Measurements from ENCODE around the gene CHMP1A. TPM values are rescaled to one million over a fixed set of nuclear protein-coding genes. Genes with fewer than 3 reads are reported as not detected.
"Not testable (repeated sequence)": the region's sequence is repeated elsewhere in the genome, so short reads cannot be mapped to it uniquely, and the experiment has no call there.

The CHMP1A gene
- total RNA-seq, 2 donors from 2014 or later = 37.6 to 65.9 TPM

- ATAC-seq = no peak
- 87% methylated on average over 12 of the region's 12 CpGs; no CpG with 5 or more reads in 1 of the 2 donors for WGBS, 2 donors
- TF ChIP-seq POLR2A (IDR thresholded peaks at IDR 0.05) (no peak), CTCF (IDR thresholded peaks at IDR 0.05) (no peak)
- H3K4me1 ChIP-seq = peaks cover 15% of the 10 kb centered on the region
- H3K4me3 ChIP-seq = no peak overlapping the region
- H3K36me3 ChIP-seq (replicated peaks in 1 of 2; ENCODE audit: insufficient read depth in 1 of 2, low read depth in 2 of 2) = no peaks in the 10 kb centered on the region
- no peaks in the 10 kb centered on the region for H3K9me3 ChIP-seq
- no peak overlapping the region for H3K27ac ChIP-seq
- intact Hi-C loops (cut with DNase I) = no loop called here
- H3K27me3 ChIP-seq = no peaks in the 10 kb centered on the region
- DNase-seq = no peak
Measured at GRCh38 chr16:89636663-89637062, 20.8 kb downstream of the CHMP1A start.

GRCh38 chr16:89634463-89635385 lies 22.8 kb downstream of the CHMP1A start:
- intact Hi-C loops (cut with DNase I); H3K4me1 ChIP-seq; H3K4me3 ChIP-seq; H3K9me3 ChIP-seq; H3K36me3 ChIP-seq (replicated peaks in 1 of 2; ENCODE audit: insufficient read depth in 1 of 2, low read depth in 2 of 2); H3K27ac ChIP-seq; DNase-seq; ATAC-seq; H3K27me3 ChIP-seq: not testable (repeated sequence)
- 60 to 79% methylated on average over 2 of the region's 2 CpGs for WGBS, 2 donors

- no peaks in the 10 kb centered on the region for H3K9me3 ChIP-seq
- no peak for TF ChIP-seq POLR2A (IDR thresholded peaks at IDR 0.05)
- TF ChIP-seq CTCF (IDR thresholded peaks at IDR 0.05) = no peak
- intact Hi-C loops (cut with DNase I) = no loop called here
- 77 to 92% methylated on average over 4 to 19 of the region's 19 CpGs for WGBS, 2 donors
- ATAC-seq = no peak
- no peaks in the 10 kb centered on the region for H3K4me1 ChIP-seq
- no peaks in the 10 kb centered on the region for H3K27me3 ChIP-seq
- no peak overlapping the region for H3K27ac ChIP-seq
- H3K4me3 ChIP-seq = no peak overlapping the region
- no peaks in the 10 kb centered on the region for H3K36me3 ChIP-seq (replicated peaks in 1 of 2; ENCODE audit: insufficient read depth in 1 of 2, low read depth in 2 of 2)
- no peak for DNase-seq
Measured at GRCh38 chr16:89633064-89633631, 24.4 kb downstream of the CHMP1A start.

- intact Hi-C loops (cut with DNase I) = no loop called here
- Histone ChIP-seq H3K4me3 (no peak overlapping the region), H3K27ac (no peak overlapping the region), H3K36me3 (replicated peaks in 1 of 2; ENCODE audit: insufficient read depth in 1 of 2, low read depth in 2 of 2) (no peaks in the 10 kb centered on the region), H3K9me3 (no peaks in the 10 kb centered on the region), H3K27me3 (no peaks in the 10 kb centered on the region), H3K4me1 (no peaks in the 10 kb centered on the region)
- no peak for ATAC-seq
- 96% methylated on average over 7 to 14 of the region's 17 CpGs for WGBS, 2 donors
- DNase-seq = no peak
- TF ChIP-seq CTCF (IDR thresholded peaks at IDR 0.05) = no peak
- TF ChIP-seq POLR2A (IDR thresholded peaks at IDR 0.05) = no peak
Measured at GRCh38 chr16:89629827-89630610, 27.5 kb downstream of the CHMP1A start.

All from body of pancreas (tissue), 4 donors.